NT2/D1 (cell line): ENCODE results near the gene ARSG.

Experiments used
- SUZ12 ChIP-seq: IDR thresholded peaks from 2 replicates; pipeline ENCODE4 v1.6.1; 2011; ENCODE audit not compliant: insufficient read length, insufficient read depth; ENCODE audit errors: extremely low read depth
- ZNF274 ChIP-seq: IDR thresholded peaks from 2 replicates; pipeline ENCODE4 v1.6.1; 2011; ENCODE audit warnings: mild to moderate bottlenecking, low read depth, low read length

- TF ChIP-seq ZNF274 (no peak), SUZ12 (no peak)
Observed at GRCh38 chr17:68290955-68291835, at the start of gene ARSG, which contains the start of gene SLC16A6.
